HepG2 (cell line): ENCODE data around the gene GATM. TPM values are rescaled to one million over a fixed set of nuclear protein-coding genes. Genes with fewer than 3 reads are reported as not detected.

ENCODE experiments used
- ATAC-seq: fragments of 200-7000 bp; cut with Tn5 transposase; 3 replicates; pipeline ENCODE4 v1.9.1; 2020; ENCODE audit warnings: mild to moderate bottlenecking, moderate library complexity
- BruUV-seq: library from RNA; stranded (reverse); fragments of 400-500 nt; replicated peaks from 2 replicates; lab custom pipeline; 2021; lab: Mats Ljungman, UMichigan
- CTCF ChIA-PET: fragments of 300-600 bp; formaldehyde crosslinking; extraction: SDS; loops from one replicate; lab custom pipeline; 2021; ENCODE audit warnings: low total read pairs, inconsistent platforms, low intra/inter-chr PET ratio; lab: Yijun Ruan, JAX
- POLR2A ChIA-PET: fragments of 350-600 bp; sonication (Branson Sonifier 250); formaldehyde crosslinking; loops from one replicate; lab custom pipeline; 2020; ENCODE audit warnings: antibody characterized with exemption, inconsistent platforms; lab: Yijun Ruan, JAX
- DNase-seq: peaks from one replicate; pipeline ENCODE4 v3.0.0-alpha.2; 2015; ENCODE audit warnings: low spot score
- FAIRE-seq: peaks from 3 replicates; lab custom pipeline; 2011; peaks lifted over from hg19 to GRCh38; lab: Jason Lieb, UNC
- H2AFZ ChIP-seq: one replicate; pipeline ENCODE4 v1.6.1; 2011; ENCODE audit warnings: low read length, inconsistent platforms
- H3K27ac ChIP-seq: fragments of 300-600 bp; 3 replicates; pipeline ENCODE4 v1.8.0; 2011; ENCODE audit warnings: mixed run types, mild to moderate bottlenecking, mixed read lengths, low read length, inconsistent platforms; ENCODE audit not compliant: insufficient read depth; ENCODE audit errors: extremely low read length
- H3K27me3 ChIP-seq, 2 experiments: fragments of 200-600 bp in 1 of 2; 2 replicates in 1 of 2; 3 replicates in 1 of 2; pipeline versions ENCODE4 v1.6.0 to v1.8.0; 2011; ENCODE audit warnings: low read length in 2 of 2, mild to moderate bottlenecking in 2 of 2, moderate library complexity in 2 of 2, inconsistent platforms in 1 of 2; ENCODE audit not compliant: insufficient read depth in 2 of 2, control insufficient read depth in 1 of 2
- H3K36me3 ChIP-seq, 2 experiments: fragments of 200-600 bp in 1 of 2; replicated peaks in 1 of 2; 2 replicates in 1 of 2; 3 replicates in 1 of 2; pipeline versions ENCODE4 v1.5.1 to v1.8.0; 2011; ENCODE audit warnings: low read length in 2 of 2, inconsistent platforms in 1 of 2; ENCODE audit not compliant: insufficient read depth in 2 of 2, control insufficient read depth in 1 of 2
- H3K4me1 ChIP-seq: 2 replicates; pipeline ENCODE4 v1.5.1; 2012; ENCODE audit warnings: low read length, inconsistent platforms; ENCODE audit not compliant: insufficient read depth
- H3K4me2 ChIP-seq: 2 replicates; pipeline ENCODE4 v1.6.0; 2011; ENCODE audit warnings: low read depth, low read length, inconsistent platforms
- H3K4me3 ChIP-seq, 3 experiments: fragments of 200-600 bp in 1 of 3; sonication (generic), shearing (Covaris generic) in 1 of 3; replicated peaks in 1 of 3; 2 replicates each; pipeline ENCODE4 v1.5.1; 2011 to 2016; ENCODE audit warnings: low read length in 3 of 3, inconsistent platforms in 2 of 3, low read depth in 2 of 3, mild to moderate bottlenecking in 2 of 3, control low read depth in 1 of 3, mixed read lengths in 1 of 3; ENCODE audit not compliant: insufficient read depth in 1 of 3
- H3K79me2 ChIP-seq: one replicate; pipeline ENCODE4 v1.6.1; 2011; ENCODE audit warnings: low read length, inconsistent platforms; ENCODE audit not compliant: insufficient read depth
- H3K9ac ChIP-seq: 2 replicates; pipeline ENCODE4 v1.6.0; 2011; ENCODE audit warnings: mild to moderate bottlenecking, low read depth, low read length, inconsistent platforms; ENCODE audit not compliant: insufficient read depth
- H3K9me3 ChIP-seq: 2 replicates; pipeline ENCODE4 v1.5.1; 2012; ENCODE audit warnings: mild to moderate bottlenecking, low read length
- H4K20me1 ChIP-seq: 2 replicates; pipeline ENCODE4 v1.6.0; 2011; ENCODE audit warnings: inconsistent platforms, mild to moderate bottlenecking, low read length, moderate library complexity; ENCODE audit not compliant: insufficient read depth
- AHDC1 ChIP-seq: sonication (generic); formaldehyde crosslinking; IDR thresholded peaks from 2 replicates; pipeline ENCODE4 v1.5.1; 2020; ENCODE audit warnings: mild to moderate bottlenecking, missing genetic modification reagents, borderline replicate concordance
- ARID5B ChIP-seq: IDR thresholded peaks from 2 replicates; pipeline ENCODE4 v1.4.0; 2020; ENCODE audit warnings: mild to moderate bottlenecking, missing genetic modification reagents
- HNF4A ChIP-seq: sonication (generic); formaldehyde crosslinking; IDR thresholded peaks from 2 replicates; pipeline ENCODE4 v1.4.0; 2020; ENCODE audit warnings: missing genetic modification reagents
- IRX3 ChIP-seq: sonication (generic); formaldehyde crosslinking; IDR thresholded peaks from 2 replicates; pipeline ENCODE4 v1.8.1; 2023; ENCODE audit warnings: mild to moderate bottlenecking, low read depth, missing genetic modification reagents, borderline replicate concordance
- ISL2 ChIP-seq: sonication (generic); formaldehyde crosslinking; IDR thresholded peaks from 2 replicates; pipeline ENCODE4 v1.5.0; 2020; ENCODE audit warnings: missing genetic modification reagents
- MED1 ChIP-seq: sonication (generic); formaldehyde crosslinking; IDR thresholded peaks from 2 replicates; pipeline ENCODE4 v1.4.0; 2020; ENCODE audit warnings: missing genetic modification reagents
- NFRKB ChIP-seq: fragments of 450-650 bp; IDR thresholded peaks from 2 replicates; pipeline ENCODE4 v1.6.1; 2017
- PPARG ChIP-seq: conservative IDR thresholded peaks from 2 replicates; pipeline ENCODE4 v1.6.1; 2016; ENCODE audit warnings: missing biosample characterization, missing genetic modification reagents
- SAP130 ChIP-seq: IDR thresholded peaks from 2 replicates; pipeline ENCODE4 v1.6.1; 2016; ENCODE audit warnings: low read depth
- SOX13 ChIP-seq, 3 experiments: fragments of 450-650 bp in 1 of 3; sonication (generic) in 1 of 3; formaldehyde crosslinking in 1 of 3; IDR thresholded peaks in 2 of 3; conservative IDR thresholded peaks in 1 of 3; 2 replicates each; pipeline versions ENCODE4 v1.5.0 to v1.6.1; 2016 to 2020; ENCODE audit warnings: antibody characterized with exemption in 1 of 3, mild to moderate bottlenecking in 1 of 3, missing compliant biosample characterization in 1 of 3, missing genetic modification reagents in 1 of 3, moderate library complexity in 1 of 3
- ZNF33A ChIP-seq: sonication (generic); formaldehyde crosslinking; IDR thresholded peaks from 2 replicates; pipeline ENCODE4 v1.5.1; 2020; ENCODE audit warnings: missing genetic modification reagents, mild to moderate bottlenecking, moderate library complexity, borderline replicate concordance
- ZNF782 ChIP-seq: sonication (generic); formaldehyde crosslinking; IDR thresholded peaks from 2 replicates; pipeline ENCODE4 v1.4.0; 2020; ENCODE audit warnings: missing genetic modification reagents, mild to moderate bottlenecking, borderline replicate concordance
- ZSCAN22 ChIP-seq: sonication (generic); formaldehyde crosslinking; IDR thresholded peaks from 2 replicates; pipeline ENCODE4 v1.4.0; 2020; ENCODE audit warnings: mild to moderate bottlenecking, missing genetic modification reagents
- in situ Hi-C: cut with HindIII; loops from 2 replicates; pipeline ENCODE4 v1.10.0; 2017; ENCODE audit warnings: low pct_unique_long_range_greater_than_20kb; ENCODE audit not compliant: extremely low pct_ligation_motif_present
- intact Hi-C: fragments of 100-400 bp; cut with micrococcal nuclease; formaldehyde crosslinking; loops from one replicate; pipeline ENCODE4 v1.10.0; 2022; ENCODE audit not compliant: unreplicated experiment
- polyA plus RNA-seq, 8 experiments: library from polyadenylated mRNA; depleted of rRNA in 3 of 8; stranded (reverse) in 7 of 8; unstranded in 1 of 8; fragments of >200 nt; fragmentation: Illumina TruSeq in 4 of 8; extraction: Trizol in 4 of 8; gene quantifications; 2 replicates each; pipeline versions ENCODE4 v1.2.1 to v1.2.3, GENCODE V29; 2011 to 2016; ENCODE audit warnings: low read depth in 4 of 8, missing spikeins in 1 of 8, mixed read lengths in 1 of 8; ENCODE audit not compliant: insufficient read depth in 1 of 8
- total RNA-seq, 5 experiments: library from RNA; depleted of rRNA; stranded (reverse); fragments of >200 nt; fragmentation: Illumina TruSeq; extraction: Trizol; gene quantifications; 2 replicates each; pipeline ENCODE4 v1.2.3, GENCODE V29; 2016; ENCODE audit warnings: low read depth in 1 of 5
- TF ChIP-seq, protein P1 (sequence below): sonication (generic); formaldehyde crosslinking; conservative IDR thresholded peaks from 2 replicates; pipeline ENCODE4 v1.5.0; 2020; ENCODE audit warnings: missing genetic modification reagents

Gene GATM
- total and polyA plus RNA-seq, 2 of the 13 experiments (the other 11 are each of a cell fraction or from before 2014, with no cell fraction given), result 2.1 to 16.8 TPM

GRCh38 chr15:45347989-45348388 is 30.4 kb downstream of the GATM start:
- BruUV-seq, result no TSS peak
- TF ChIP-seq ZNF782 (CRISPR knock-in tag) (no peak), HNF4A (peak; percentile 54), AHDC1 (peak; percentile 29; the same call in 1 of the 2 replicates), SOX13 (IDR thresholded peaks at IDR 0.05) (no peak), SOX13 (CRISPR knock-in tag; conservative IDR thresholded peaks at IDR 0.05 in 1 of 2, IDR thresholded peaks at IDR 0.05 in 1 of 2) (0 out of 4 replicates have a peak, but pooled peaks of 1 of the 2 experiments have one; percentile 10), ZNF33A (CRISPR knock-in tag) (no peak), IRX3 (CRISPR knock-in tag) (no peak), PPARG (CRISPR knock-in tag) (peak; percentile 80), SAP130 (CRISPR knock-in tag) (0 out of 2 replicates have a peak, but pooled peaks have one; percentile 15), NFRKB (no peak), MED1 (CRISPR knock-in tag) (peak; percentile 18; the same call in 1 of the 2 replicates), ISL2 (CRISPR knock-in tag) (peak; percentile 63; the same call in 1 of the 2 replicates), ARID5B (CRISPR knock-in tag) (peak; percentile 38), ZSCAN22 (CRISPR knock-in tag) (no peak)
- TF ChIP-seq, protein P1, sequence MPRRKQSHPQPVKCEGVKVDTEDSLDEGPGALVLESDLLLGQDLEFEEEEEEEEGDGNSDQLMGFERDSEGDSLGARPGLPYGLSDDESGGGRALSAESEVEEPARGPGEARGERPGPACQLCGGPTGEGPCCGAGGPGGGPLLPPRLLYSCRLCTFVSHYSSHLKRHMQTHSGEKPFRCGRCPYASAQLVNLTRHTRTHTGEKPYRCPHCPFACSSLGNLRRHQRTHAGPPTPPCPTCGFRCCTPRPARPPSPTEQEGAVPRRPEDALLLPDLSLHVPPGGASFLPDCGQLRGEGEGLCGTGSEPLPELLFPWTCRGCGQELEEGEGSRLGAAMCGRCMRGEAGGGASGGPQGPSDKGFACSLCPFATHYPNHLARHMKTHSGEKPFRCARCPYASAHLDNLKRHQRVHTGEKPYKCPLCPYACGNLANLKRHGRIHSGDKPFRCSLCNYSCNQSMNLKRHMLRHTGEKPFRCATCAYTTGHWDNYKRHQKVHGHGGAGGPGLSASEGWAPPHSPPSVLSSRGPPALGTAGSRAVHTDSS (CRISPR knock-in tag), result no peak

More at GRCh38 chr15:45347989-45348388, 30.4 kb downstream of the GATM start:
- CTCF ChIA-PET, result no interaction called here
- Histone ChIP-seq H3K9ac (no peak overlapping the region), H3K9me3 (no peaks in the 10 kb centered on the region), H2AFZ (no peak overlapping the region), H3K27me3 (no peaks in the 10 kb centered on the region), H3K36me3 (no peaks in the 10 kb centered on the region), H3K4me2 (peak overlapping the region; percentile 25), H3K79me2 (no peaks in the 10 kb centered on the region), H3K4me3 (no peak overlapping the region), H3K4me1 (peaks cover 63% of the 10 kb centered on the region), H4K20me1 (no peaks in the 10 kb centered on the region), H3K27ac (peak overlapping the region; percentile 41)
- FAIRE-seq (peak; percentile 48), DNase-seq (peak; percentile 39), ATAC-seq (no peak)
- POLR2A ChIA-PET, result interaction anchor here (1.3 kb wide), 1 partner anchor 54 kb away, joined by 5 read pairs; a partner anchor contains a TSS
- in situ Hi-C loops (no loop called here), intact Hi-C loops (loop anchor here (2.0 kb wide), 1 partner anchor 39 kb away; no protein-coding TSS in a partner anchor)
